ENCODE results near the gene CHRFAM7A.
"Not testable (repeated sequence)": the region's sequence is repeated elsewhere in the genome, so short reads cannot be mapped to it uniquely, and the experiment has no call there.

The CHRFAM7A gene

DNA sequence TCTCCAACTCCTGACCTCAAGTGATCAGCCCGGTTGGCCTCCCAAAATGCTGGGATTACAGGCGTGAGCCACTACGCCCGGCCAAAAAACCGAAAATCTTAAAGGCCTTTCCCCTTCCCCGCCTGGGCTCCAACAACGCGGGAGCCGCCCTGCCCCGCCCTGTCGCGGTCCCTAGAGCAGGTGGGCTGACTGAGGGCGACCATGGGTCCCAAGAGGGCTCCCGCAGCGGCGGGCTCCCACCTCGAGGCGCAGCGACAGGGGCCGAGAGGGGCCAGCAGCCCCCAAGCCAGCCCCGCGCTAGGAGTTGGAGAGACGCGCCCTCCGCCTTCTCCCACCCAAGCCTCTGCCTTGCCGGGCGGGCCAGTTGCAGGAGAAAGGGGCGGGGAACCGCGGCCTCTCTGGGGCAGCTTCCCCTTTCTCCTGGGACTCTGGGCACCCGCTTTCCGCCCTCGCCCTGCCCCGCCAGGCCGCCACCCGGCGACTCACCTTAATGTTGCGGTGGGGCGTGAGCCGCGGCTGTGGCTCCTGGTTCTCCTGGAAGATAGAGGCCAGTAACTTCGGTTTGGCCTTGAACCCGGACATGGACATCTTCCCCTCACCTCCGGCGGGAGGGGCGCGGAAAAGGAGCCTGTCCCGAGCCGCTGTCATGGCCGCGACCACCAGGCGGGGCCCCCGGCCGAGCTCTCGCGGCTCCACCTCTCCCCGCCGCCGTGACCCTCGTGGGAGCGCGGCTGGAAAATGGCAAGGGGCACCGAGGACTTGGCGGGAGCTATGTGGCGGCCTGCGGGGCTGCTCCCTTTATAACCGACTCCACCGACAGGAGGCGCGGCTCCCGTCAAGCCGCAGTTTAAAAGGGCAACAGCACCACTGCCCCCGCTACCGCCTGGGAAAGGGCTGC, at the start of gene CHRFAM7A:
Gene CHRFAM7A (minus strand): TSS at position 775 of the 898 bp plus-strand sequence. CDS start 10,189 bp downstream, outside the sequence.
- not testable (repeated sequence) for DNase-seq (ENCODE audit: low read depth, low spot score)

DNA sequence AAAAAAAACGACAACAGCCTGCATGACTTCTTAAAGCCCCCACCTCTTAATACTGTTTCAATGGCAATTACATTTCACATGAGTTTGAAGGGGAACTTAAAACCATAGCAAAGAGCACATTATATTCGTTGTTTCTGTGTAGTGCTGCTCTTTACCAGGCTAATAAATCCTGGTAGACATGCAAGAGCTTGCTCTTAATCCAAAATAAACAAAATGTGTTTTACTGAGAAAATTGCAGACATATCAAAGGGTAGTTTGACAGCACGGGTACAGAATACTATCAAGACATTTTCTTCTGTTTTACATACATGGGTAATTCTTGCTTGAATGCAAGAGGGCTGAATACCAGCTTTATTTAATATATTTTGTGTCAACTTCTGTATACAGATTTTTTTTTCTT, 45.0 kb upstream of the CHRFAM7A start:
- not testable (repeated sequence) for DNase-seq (ENCODE audit: low read depth, low spot score)

DNA sequence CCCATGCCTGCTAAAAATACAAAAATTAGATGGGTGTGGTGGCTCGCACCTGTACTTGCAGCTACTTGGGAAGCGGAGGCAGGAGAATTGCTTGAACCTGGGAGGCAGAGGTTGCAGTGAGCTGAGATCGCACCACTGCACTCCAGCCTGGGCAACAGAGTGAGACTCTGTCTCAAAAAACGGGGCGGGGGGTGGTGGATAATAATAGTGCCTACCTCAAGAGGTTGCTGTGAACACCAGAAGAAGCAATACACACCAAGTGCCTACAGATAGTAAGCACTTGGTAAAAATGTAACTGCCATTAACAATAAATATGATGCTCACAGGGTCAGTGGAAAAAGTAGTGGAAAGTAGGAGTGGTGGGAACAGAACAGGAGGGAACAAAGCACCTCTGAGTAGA, 42.5 kb upstream of the CHRFAM7A start:
- DNase-seq (ENCODE audit: low read depth, low spot score) = not testable (repeated sequence)

DNA sequence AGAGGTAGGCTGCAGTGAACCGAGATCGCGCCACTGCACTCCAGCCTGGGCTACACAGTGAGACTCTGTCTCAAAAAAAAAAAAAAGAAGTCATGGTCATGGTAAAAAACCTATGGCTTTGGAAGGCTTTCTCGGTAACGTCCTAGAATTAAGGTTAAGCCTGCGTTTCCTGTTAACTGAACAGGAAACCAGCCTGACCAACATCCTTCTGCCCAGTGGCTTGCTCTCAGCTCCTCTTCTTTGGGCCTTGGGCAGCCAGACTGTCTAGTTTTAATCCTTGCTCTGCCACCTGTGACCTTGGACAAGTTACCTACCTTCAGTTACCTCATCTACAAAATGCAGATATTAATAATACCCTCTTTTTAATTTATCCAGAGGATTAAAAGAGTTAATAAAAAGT, 27.4 kb upstream of the CHRFAM7A start:
- not testable (repeated sequence) for DNase-seq (ENCODE audit: low read depth, low spot score)

DNA sequence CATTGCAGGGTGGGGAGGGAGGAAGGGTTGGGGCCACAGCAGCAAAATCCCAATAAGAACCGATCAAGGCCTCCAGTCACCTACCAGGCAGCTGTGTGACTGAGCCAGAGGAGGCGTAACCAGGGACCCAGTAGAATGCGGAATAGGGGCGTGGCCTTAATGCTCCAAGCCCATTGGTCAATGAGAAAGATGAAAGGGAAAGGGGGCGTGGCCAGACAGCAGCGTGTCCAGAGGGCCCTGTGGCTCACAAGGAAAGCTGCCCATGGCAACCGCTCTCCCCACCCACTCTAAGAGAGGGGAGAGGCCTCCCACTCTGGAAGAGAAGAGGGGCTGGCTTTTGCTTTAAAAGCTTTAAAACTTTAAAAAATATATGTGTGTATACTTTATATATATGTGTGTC, 20.8 kb upstream of the CHRFAM7A start, which contains the start of gene GOLGA8R:
Gene GOLGA8R (minus strand): TSS at position 101 of the 400 bp plus-strand sequence. CDS start 98 bp downstream, at position 3.
- not testable (repeated sequence) for DNase-seq (ENCODE audit: low read depth, low spot score)

DNA sequence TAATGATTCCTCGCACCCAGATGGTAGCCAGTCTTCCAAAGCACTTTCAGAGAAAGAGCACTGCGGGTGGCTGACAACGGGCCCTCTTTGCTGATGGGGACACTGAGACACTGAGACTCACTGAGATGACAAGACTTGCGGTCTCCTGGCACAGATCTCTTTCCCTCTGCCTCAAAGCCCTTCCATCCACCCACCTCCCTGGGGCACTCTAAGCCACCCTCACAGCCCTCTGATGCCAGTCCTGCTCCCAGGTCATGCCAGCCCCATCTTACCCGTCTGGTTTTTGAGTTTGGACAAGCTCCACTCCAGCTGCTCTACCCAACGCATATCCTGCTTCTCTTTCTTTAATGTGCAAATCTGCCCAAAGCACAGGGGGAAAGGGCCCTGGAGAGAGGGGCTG, 14.3 kb upstream of the CHRFAM7A start:
- not testable (repeated sequence) for DNase-seq (ENCODE audit: low read depth, low spot score)

DNA sequence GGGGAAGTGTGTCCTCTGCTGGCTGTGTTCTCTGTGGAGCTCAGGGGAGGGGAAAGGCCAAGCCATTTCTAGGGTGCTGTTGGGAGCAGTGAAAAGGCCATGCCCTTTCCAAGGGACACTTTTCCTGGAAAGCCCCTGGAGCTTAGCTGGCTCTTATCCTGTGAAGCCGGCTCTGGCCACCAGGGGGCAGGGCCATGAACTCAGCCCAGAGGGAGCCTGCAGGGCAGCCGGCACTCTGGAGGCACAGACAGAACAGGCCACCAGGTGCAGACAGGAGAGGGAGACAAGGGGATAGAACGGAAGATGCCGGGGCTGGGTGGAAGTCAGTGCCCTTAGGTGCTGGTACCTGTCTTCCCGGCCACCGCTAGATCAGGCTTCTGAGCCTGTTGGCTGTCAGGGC, 5.6 kb upstream of the CHRFAM7A start:
- not testable (repeated sequence) for DNase-seq (ENCODE audit: low read depth, low spot score)

DNA sequence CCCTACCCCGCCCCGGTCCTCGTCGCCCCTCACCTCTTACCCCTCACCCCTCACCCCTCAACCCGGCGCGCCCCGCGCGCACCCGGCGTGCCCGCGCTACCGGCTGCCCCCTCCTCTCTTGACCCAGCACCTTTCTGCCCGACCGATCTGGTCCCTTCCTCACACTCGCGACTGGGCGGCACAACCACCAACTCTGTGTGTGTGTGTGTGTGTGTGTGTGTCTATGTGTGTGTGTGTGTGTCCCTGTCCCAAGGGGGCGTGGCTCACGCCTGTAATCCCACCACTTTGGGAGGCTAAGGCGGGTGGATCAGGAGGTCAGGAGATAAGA, 288 bp upstream of the CHRFAM7A start:
- not testable (repeated sequence) for DNase-seq (ENCODE audit: low read depth, low spot score)

DNA sequence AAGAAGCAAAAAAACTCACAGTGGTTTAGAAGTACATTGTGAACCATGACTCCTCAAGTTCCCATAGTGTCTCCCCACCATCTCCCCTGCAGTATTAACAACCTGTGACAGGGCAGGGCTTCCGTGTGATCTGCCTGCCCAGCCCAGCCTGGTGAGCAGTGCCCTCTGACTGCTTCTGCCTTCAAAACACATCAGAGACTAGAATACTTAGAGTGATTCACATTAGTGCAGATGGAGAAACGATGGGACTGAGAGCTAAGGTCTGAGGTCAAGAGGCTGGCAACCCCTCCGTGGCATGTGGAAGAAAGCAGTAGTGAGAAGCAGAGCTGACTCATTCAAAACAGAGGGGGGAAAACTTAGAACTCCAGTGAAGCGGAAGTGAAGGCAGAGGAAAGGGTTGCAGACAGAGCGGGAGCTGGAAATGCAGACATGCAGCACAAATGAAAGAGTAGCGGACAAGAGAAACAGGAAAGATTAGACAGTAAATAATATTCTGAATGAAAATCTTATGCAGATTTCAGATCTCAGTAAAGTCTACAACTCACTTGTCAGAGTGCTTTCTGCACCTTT, 6.9 kb downstream of the CHRFAM7A start:
- not testable (repeated sequence) for DNase-seq (ENCODE audit: low read depth, low spot score)

DNA sequence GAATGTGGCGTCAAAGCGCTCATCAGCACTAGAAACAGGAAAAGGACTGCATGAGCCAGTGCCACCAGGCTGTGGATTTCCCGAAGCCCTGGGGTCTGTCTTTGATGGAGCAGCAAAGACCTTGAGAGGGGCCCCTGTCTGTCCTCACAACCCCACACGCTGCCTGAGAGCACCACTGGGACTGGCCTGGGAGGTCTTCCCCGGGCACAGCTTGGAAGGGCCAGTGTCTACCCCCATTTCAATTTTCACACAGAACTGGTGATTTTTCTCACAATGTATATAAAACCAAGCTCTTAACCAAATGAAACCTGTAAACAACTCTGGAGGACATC, 16.3 kb downstream of the CHRFAM7A start:
- not testable (repeated sequence) for DNase-seq (ENCODE audit: low read depth, low spot score)

DNA sequence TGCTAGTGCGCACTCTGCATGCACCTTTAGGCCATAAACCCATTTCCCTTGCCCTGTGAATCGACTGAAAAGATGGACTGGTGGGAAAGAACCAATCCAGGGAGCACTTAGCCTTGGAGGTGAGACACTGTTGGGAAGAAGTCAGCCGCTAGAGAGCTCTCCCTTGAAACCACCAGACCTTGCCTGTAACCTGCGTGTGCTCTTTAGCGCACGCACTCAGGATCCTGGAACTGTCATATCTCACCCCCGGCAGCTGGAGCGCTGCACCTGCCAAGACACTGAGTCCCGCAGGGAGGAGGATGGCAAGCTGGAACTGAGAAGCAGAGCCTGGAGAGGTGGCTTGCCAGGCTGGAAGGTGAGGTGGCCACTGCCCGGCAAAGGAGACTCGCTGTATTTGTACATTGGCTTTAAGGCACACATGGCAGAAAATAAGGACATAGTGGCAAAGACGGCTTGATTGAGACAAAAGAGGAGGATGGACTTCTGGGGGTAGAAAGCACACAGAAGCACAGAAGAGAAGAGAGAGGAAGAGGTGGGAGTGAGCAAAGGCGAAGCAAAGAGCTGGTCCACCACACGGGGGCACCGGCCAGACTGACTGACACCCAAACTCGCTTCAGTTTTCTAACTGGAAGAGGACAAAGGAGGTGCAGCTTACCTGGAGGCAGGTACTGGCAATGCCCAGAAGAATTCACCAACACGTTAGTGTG, 16.8 kb downstream of the CHRFAM7A start:
- not testable (repeated sequence) for DNase-seq (ENCODE audit: low read depth, low spot score)

DNA sequence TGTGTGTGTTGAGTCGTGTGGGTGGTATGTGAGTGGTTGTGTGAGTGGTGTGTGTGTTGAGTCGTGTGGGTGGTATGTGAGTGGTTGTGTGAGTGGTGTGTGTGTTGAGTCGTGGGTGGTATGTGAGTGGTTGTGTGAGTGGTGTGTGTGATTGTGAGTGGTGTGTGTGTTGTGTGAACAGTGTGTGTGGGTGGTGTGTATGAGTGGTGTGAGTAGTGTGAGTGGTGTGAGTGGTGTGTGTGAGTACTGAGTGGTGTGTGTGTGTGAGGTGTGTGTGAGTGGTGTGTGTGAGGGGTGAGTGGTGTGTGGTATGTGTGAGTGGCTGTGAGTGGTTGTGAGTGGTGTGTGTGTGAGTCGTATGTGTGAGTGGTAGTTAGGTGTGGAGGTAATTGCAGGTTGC, 17.5 kb downstream of the CHRFAM7A start:
- not testable (repeated sequence) for DNase-seq (ENCODE audit: low read depth, low spot score)

DNA sequence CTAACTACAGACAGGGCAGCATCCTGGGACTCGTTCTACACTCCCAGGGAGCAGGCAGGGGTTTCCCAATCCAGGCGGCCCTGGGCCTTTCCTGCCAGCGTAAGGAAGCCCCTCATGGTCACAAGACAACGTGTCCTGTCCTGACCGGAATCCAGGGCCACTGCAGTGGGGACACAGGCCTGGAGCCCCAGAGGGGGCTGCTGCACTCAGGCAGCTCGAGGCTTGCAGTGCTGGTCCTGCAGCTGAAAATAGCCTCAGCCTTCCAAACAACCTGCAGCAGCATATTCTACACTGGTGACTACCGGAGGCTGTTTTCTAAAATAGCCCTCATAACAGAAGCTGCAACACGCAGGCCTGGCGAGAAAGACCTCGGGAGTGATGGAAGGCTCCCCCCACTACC, 18.5 kb downstream of the CHRFAM7A start:
- not testable (repeated sequence) for DNase-seq (ENCODE audit: low read depth, low spot score)

DNA sequence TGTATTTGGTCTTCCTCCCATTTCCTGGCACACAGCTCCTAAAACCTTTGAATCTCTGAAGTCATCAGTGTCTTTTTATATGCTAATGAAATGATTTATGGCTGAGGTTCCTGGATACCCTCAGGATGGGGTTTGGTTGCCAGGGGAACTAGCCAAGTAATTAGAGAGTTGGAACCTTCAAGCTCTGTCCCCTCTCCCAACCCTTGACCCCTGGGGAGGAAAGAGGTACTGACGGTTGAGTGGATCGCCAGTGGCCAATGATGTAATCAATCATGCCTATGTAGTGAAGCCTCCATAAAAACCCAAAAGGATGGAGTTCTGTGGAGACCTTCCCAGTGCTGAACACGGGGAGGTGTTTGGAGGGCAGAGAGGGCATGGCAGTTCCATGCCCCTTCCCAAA, 25.1 kb downstream of the CHRFAM7A start:
- not testable (repeated sequence) for DNase-seq (ENCODE audit: low read depth, low spot score)

DNA sequence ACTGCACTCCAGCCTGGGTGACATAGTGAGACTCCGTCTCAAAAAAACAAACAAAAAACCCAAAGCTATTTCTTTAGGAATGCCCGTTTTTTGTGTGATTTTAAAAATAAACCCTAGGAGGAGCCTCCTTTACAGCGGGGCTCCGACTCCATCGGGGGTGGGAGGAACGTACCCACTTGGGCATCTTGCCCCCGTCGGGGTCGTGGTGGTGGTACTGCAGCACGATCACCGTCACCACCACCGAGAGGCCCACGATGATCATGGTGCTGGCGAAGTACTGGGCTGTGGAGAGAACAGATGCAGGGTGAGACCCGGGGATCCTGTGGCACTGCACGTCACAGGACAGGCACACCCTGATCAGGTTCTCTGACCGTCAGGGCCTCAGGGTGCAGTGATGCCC, 26.1 kb downstream of the CHRFAM7A start:
- DNase-seq (ENCODE audit: low read depth, low spot score) = not testable (repeated sequence)

DNA sequence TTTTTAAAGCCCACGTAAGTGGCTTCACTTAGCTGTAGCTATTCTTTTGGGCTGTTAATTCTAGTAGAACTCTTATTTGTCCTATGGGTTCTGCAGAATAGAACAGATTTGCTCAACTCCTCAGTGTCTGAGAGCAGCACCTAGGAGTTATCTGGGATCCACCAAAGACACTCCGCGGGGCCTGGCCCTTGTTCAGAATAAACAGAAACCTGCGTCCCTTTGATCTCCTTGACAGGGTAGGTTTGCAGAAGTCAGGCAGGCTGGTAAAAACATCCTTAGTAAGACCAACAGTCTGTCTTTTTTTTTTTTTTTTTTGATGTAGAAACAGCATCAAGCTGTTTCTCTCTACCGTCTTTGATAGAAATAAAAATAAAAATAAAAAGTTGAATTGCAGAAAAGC, 31.9 kb downstream of the CHRFAM7A start:
- DNase-seq (ENCODE audit: low read depth, low spot score) = not testable (repeated sequence)

DNA sequence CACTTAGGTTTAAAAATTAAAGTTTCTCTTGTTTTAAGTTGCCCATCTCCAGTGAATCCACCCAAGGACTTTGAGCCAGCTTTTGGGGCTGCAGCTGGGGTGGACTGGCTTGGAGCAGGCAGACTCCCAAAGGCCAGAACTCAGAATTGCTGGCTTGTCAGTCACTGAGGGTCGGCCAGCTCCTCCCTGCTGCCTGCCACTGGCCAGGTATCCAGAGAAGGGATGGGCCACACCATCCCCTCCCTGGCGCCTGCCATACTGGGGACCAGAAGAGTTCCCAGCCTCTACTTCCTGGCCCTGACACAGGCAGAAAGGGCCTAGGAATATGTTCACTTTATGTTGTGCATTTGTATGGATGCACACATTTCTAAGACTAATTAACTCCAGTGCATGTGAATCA, 32.4 kb downstream of the CHRFAM7A start:
- not testable (repeated sequence) for DNase-seq (ENCODE audit: low read depth, low spot score)

DNA sequence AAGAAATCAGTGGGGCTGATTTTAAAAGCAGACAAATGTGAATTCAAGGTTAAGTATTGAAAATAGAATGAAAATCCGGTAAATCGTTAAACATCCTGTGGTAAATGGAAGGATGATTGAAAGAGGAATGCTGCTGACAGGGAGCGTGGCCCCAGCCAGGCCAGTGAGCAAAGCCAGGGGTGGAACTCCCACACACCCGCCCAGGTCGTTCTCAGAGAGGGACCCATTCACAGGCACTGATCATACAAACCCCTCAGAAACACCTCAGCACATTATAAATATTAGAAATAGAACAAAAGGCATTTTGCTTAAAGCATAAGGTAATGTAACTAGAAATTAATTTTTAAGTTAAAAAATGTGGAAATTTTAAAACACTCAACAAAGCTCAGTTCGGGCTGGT, 38.3 kb downstream of the CHRFAM7A start:
- not testable (repeated sequence) for DNase-seq (ENCODE audit: low read depth, low spot score)

DNA sequence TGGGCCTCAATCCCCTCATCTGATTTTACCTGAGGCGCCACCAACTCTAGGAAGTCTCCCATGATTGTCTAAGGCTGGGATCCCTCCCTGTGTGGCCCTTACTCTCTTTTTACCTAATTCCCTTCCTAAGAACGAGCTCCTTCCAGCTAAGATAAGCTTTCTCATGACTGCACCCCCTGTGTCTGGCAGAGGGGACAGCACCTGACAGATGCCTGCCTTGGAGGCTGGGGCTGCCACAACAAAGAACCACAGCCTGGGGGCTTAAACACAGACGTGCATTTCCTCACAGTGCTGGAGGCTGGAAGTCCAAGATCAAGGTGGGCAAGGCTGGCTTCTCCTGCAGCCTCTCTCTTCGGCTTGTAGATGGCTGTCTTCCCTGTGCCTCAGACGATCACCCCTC, 43.5 kb downstream of the CHRFAM7A start:
- not testable (repeated sequence) for DNase-seq (ENCODE audit: low read depth, low spot score)

DNA sequence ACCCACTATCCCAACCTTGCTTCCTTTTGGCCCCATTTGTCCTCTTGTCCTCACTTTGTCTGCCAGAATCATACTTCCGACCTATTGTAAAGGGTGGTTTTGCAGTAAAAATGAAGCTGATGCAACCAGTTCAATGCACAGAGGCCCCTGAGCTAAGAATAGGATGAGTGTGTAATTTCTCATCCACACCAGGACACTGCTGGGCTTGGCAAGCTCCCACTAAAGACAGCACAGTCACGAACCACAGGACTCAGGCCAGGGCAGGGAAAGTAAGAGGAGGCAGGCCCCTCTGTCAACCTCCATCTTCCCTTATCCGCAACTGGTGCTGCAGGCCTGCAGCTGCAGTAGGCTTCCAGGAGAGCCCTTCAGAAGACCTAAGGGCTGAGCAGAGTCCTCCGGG, 56.8 kb downstream of the CHRFAM7A start:
- DNase-seq (ENCODE audit: low read depth, low spot score) = not testable (repeated sequence)

DNA sequence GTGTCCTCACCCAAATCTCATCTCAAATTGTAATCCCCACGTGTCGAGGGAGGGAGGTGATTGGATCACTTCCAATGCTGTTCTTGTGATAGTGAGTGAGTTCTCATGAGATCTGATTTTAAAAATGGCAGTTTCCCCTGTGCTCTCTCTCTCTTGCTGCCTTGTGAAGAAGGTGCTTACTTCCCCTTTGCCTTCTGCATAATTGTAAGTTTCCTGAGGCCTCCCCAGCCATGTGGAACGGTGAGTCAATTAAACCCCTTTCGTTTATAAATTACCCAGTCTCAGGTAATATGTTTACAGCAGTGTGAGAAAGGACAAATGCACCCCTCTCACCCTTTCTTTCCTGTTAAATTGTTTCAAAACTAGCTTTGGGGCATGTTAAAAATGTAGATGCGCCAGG, 59.2 kb downstream of the CHRFAM7A start:
- not testable (repeated sequence) for DNase-seq (ENCODE audit: low read depth, low spot score)

DNA sequence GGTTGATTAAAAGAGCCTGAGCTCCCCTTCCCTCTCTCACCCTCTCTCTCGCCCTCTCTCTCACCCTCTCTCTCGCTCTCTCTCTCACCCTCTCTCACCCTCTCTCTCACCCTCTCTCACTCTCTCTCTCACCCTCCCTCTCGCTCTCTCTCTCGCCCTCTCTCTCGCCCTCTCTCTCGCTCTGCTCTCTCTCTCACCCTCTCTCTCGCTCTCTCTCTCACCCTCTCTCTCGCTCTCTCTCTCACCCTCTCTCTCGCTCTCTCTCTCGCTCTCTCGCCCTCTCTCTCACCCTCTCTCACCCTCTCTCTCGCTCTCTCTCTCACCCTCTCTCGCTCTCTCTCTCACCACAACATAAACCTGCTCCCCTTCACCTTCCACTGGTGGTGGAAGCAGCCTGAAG, 67.2 kb downstream of the CHRFAM7A start:
- DNase-seq (ENCODE audit: low read depth, low spot score) = peak; percentile 13

Measured in ELF-1 (cell line).